ENCODE measurements around the gene ZNF782. TPM values are rescaled to one million over a fixed set of nuclear protein-coding genes. Genes with fewer than 3 reads are reported as not detected.
A peak's percentile ranks its signal among the peaks of the same experiment; 100 is the strongest.
"Not testable (repeated sequence)": the region's sequence is repeated elsewhere in the genome, so short reads cannot be mapped to it uniquely, and the experiment has no call there.

Gene ZNF782
- polyA plus RNA-seq, 1 donor from 2014 or later, result 1.8 TPM

- not testable (repeated sequence) for H3K4me1 Mint-ChIP-seq, H3K27ac Mint-ChIP-seq, H3K27me3 Mint-ChIP-seq, H3K36me3 Mint-ChIP-seq, H3K4me3 Mint-ChIP-seq
- H3K9me3 Mint-ChIP-seq, result peaks cover 0 to 11% (median 6%) of the 10 kb centered on the region in 3 donors
Measured at GRCh38 chr9:96865240-96865639, 10.9 kb upstream of the ZNF782 start.

- Mint-ChIP-seq H3K9me3 (no peaks in the 10 kb centered on the region), H3K4me1 (peaks cover 2 to 5% (median 3%) of the 10 kb centered on the region in 3 donors), H3K27me3 (no peaks in the 10 kb centered on the region), H3K4me3 (no peak overlapping the region), H3K36me3 (no peaks in the 10 kb centered on the region), H3K27ac (no peak overlapping the region)
Measured at GRCh38 chr9:96859461-96860198, 5.3 kb upstream of the ZNF782 start.

DNA sequence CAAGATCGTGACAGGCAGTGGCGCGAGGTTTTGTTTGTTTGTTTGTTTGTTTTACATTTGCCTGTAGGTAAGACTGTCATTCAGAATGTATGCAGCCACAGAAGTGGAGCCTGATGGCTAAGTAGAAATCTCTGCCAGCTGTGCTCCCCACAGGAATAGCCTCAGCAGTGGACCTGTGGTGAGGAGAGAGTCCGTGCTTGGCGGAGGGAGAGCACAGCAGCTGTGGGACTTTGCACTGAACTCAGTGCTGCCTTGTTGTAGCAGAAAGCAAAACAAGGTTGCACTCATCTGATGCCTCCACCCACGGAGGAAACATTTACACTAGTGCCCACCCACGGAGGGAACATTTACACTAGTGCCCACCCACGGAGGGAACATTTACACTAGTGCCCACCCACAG, 4.4 kb upstream of the ZNF782 start:
- Mint-ChIP-seq H3K4me3 (no peak overlapping the region), H3K36me3 (no peaks in the 10 kb centered on the region), H3K27ac (no peak overlapping the region), H3K27me3 (peaks cover 2% of the 10 kb centered on the region), H3K4me1 (peaks cover 6 to 13% (median 8%) of the 10 kb centered on the region in 3 donors), H3K9me3 (no peaks in the 10 kb centered on the region)

- Mint-ChIP-seq H3K27me3 (peaks cover 2% of the 10 kb centered on the region), H3K27ac (no peak overlapping the region), H3K36me3 (no peaks in the 10 kb centered on the region), H3K9me3 (no peaks in the 10 kb centered on the region), H3K4me1 (peaks cover 11 to 18% (median 12%) of the 10 kb centered on the region in 3 donors), H3K4me3 (no peak overlapping the region)
Measured at GRCh38 chr9:96858018-96858573, 3.8 kb upstream of the ZNF782 start.

DNA sequence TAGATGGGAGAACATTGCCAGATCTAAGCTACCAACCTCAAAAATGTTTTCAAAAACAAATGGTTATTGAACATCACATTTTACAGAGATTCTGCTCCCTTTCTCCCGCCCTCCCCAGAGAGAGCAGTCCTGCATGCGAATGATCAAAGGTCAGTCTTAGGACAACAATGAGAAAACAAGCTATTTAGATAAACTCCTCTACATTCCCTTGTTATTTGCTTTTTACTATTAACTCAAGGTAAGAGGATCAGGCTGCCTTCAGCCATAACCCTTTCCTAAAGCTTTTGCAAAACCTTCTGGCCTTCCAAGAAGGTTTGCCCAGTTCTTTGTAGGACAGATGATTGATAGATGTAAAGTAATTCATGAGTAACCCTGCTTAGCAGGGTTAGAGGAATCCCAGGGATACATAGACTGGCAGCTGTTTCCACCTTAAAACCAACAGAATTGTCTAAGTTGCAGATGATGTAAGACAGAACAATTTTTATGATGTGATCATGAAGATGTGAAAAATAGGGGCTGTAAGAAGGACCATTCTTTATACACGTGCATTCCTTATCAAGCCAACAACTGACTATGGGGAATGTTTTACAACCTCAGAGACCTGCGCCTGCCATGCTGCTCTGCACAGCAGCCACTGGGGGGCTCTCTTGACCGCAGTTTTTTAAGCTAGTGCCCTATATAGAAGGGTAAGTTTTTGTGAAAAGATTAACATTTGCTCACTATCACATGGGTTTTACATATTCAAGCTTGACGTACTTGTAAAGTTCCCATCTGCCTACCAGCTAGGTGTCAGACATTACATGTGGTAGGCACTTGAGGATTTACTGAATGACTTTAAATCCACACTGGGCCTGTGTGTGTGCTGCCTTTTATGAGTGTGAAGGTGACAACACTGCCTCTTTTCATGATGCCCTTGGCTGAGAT, 2.3 kb upstream of the ZNF782 start:
- Mint-ChIP-seq H3K9me3 (no peaks in the 10 kb centered on the region), H3K4me1 (peaks cover 23 to 26% (median 24%) of the 10 kb centered on the region in 3 donors), H3K4me3 (peak overlapping the region in 1 of 4 donors; percentile 84), H3K36me3 (no peaks in the 10 kb centered on the region), H3K27me3 (peaks cover 2% of the 10 kb centered on the region), H3K27ac (peak overlapping the region in 1 of 3 donors; percentile 13)

GRCh38 chr9:96854651-96855273, 448 bp upstream of the ZNF782 start:
- Mint-ChIP-seq H3K27ac (peak overlapping the region; percentile 84 to 100 (median 93)), H3K4me3 (peak overlapping the region; percentile 99 to 100 (median 100)), H3K4me1 (peaks cover 24 to 34% (median 27%) of the 10 kb centered on the region in 3 donors), H3K27me3 (peaks cover 2% of the 10 kb centered on the region), H3K9me3 (no peaks in the 10 kb centered on the region), H3K36me3 (no peaks in the 10 kb centered on the region)

DNA sequence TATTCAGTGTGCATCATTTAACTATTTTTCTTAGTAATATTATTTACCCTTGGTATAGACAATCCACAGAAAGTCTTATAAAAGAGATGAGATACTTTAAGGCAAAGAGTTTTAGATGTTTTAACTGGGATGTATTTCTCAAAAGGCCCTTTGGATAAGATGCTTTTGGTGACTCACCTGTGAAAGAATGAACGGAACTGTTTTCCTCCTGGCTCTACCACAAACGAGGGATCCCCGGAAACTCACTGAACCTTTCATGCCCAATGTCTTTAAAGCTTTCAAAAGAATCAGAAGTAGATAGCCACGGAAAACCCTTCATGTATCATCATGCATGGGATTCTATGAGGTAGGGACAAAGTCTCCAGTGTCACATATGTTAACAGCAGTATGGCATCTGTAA, 1.6 kb downstream of the ZNF782 start:
- Mint-ChIP-seq H3K27ac (peak overlapping the region in 1 of 3 donors; percentile 1), H3K9me3 (no peaks in the 10 kb centered on the region), H3K4me1 (peaks cover 31 to 46% (median 37%) of the 10 kb centered on the region in 3 donors), H3K36me3 (peaks cover 3% of the 10 kb centered on the region), H3K27me3 (peaks cover 2% of the 10 kb centered on the region), H3K4me3 (peak overlapping the region; percentile 93 to 100 (median 99))

GRCh38 chr9:96844040-96844439, 10.3 kb downstream of the ZNF782 start:
- Mint-ChIP-seq H3K36me3 (peaks cover 33% of the 10 kb centered on the region), H3K27ac (no peak overlapping the region), H3K4me1 (peaks cover 20 to 24% (median 21%) of the 10 kb centered on the region in 3 donors), H3K9me3 (peaks cover 2 to 16% (median 6%) of the 10 kb centered on the region in 3 donors), H3K27me3 (no peaks in the 10 kb centered on the region), H3K4me3 (no peak overlapping the region)

GRCh38 chr9:96818533-96818932, 35.8 kb downstream of the ZNF782 start:
- Mint-ChIP-seq H3K4me3 (peak overlapping the region in 1 of 4 donors; percentile 43), H3K36me3 (peaks cover 48% of the 10 kb centered on the region), H3K9me3 (peaks cover 19 to 60% (median 57%) of the 10 kb centered on the region in 3 donors), H3K27ac (no peak overlapping the region), H3K4me1 (no peaks in the 10 kb centered on the region), H3K27me3 (no peaks in the 10 kb centered on the region)

GRCh38 chr9:96817973-96818372, 36.3 kb downstream of the ZNF782 start:
- H3K4me3 Mint-ChIP-seq, result peak overlapping the region in 1 of 4 donors; percentile 53
- no peaks in the 10 kb centered on the region for H3K4me1 Mint-ChIP-seq
- no peak overlapping the region for H3K27ac Mint-ChIP-seq
- peaks cover 48% of the 10 kb centered on the region for H3K36me3 Mint-ChIP-seq
- no peaks in the 10 kb centered on the region for H3K27me3 Mint-ChIP-seq
- peaks cover 19 to 60% (median 59%) of the 10 kb centered on the region in 3 donors for H3K9me3 Mint-ChIP-seq

GRCh38 chr9:96813607-96814006, 40.7 kb downstream of the ZNF782 start:
- no peaks in the 10 kb centered on the region for H3K27me3 Mint-ChIP-seq
- no peak overlapping the region for H3K27ac Mint-ChIP-seq
- H3K4me1 Mint-ChIP-seq, result no peaks in the 10 kb centered on the region
- H3K9me3 Mint-ChIP-seq, result peaks cover 20 to 50% (median 48%) of the 10 kb centered on the region in 3 donors
- H3K36me3 Mint-ChIP-seq, result peaks cover 26% of the 10 kb centered on the region
- no peak overlapping the region for H3K4me3 Mint-ChIP-seq

DNA sequence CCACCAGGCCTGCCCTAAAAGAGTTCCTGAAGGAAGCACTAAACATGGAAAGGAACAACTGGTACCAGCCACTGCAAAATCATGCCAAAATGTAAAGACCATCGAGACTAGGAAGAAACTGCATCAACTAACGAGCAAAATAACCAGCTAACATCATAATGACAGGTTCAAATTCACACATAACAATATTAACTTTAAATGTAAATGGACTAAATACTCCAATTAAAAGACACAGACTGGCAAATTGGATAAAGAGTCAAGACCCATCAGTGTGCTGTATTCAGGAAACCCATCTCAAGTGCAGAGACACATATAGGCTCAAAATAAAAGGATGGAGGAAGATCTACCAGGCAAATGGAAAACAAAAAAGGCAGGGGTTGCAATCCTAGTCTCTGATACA, 55.4 kb downstream of the ZNF782 start:
- H3K27me3 Mint-ChIP-seq, H3K27ac Mint-ChIP-seq, H3K4me1 Mint-ChIP-seq, H3K4me3 Mint-ChIP-seq: not testable (repeated sequence)
- H3K36me3 Mint-ChIP-seq, result peaks cover 11% of the 10 kb centered on the region
- H3K9me3 Mint-ChIP-seq, result peaks cover 7 to 21% (median 14%) of the 10 kb centered on the region in 3 donors

DNA sequence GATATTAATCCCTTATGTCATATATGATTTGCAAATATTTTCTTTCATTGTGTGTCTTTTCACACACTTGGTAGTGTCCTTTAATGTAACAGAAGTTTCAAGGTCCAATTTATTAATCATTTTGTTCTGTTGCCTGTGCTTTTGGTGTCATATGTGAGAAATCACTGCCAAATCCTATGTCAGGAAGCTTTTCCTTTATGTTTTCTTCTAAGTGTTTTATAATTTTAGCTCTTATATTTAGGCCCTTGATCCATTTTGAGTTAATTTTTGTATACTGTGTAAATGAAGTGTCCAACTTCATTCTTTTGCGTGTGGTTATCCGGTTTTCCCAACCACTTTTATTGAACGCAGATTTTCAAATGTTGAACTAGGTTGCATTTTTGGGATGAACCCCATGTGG, 70.3 kb downstream of the ZNF782 start:
- peaks cover 0 to 30% (median 7%) of the 10 kb centered on the region in 3 donors for H3K9me3 Mint-ChIP-seq

DNA sequence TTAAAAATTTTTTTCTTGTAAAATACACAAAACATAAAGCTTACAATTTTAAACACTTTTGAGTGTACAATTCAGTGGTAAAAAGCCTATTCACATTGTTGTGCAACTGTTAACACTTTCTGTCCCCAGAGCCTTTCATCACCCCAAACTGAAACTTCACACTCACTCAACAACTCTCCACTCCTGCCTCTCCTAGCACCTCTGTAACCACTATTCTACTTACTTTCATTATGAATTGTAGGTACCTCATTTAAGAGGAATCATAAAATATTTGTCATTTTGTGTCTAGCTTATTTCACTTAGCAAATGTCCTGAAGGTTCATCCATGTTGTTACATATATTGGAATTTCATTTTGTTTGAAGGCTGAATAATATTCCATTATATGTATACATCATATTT, 72.1 kb downstream of the ZNF782 start:
- Mint-ChIP-seq H3K4me3 (peak overlapping the region in 1 of 4 donors; percentile 45), H3K36me3 (peaks cover 10% of the 10 kb centered on the region), H3K27me3 (no peaks in the 10 kb centered on the region), H3K27ac (peak overlapping the region in 1 of 3 donors; percentile 39), H3K4me1 (peaks cover 11 to 16% (median 12%) of the 10 kb centered on the region in 3 donors), H3K9me3 (peaks cover 0 to 21% (median 4%) of the 10 kb centered on the region in 3 donors)

More for the DNA sequence above, 70.3 kb downstream of the ZNF782 start:
- Mint-ChIP-seq H3K36me3 (peaks cover 13% of the 10 kb centered on the region), H3K27me3 (no peaks in the 10 kb centered on the region), H3K4me1 (peaks cover 4 to 6% (median 5%) of the 10 kb centered on the region in 3 donors), H3K4me3 (peak overlapping the region in 1 of 4 donors; percentile 13), H3K27ac (no peak overlapping the region)

All from IgD-negative memory B cell (primary cell).